Colonic mucosa (tissue), 4 donors: ENCODE measurements around the gene PDGFD. TPM values are rescaled to one million over a fixed set of nuclear protein-coding genes. Genes with fewer than 3 reads are reported as not detected.

ENCODE experiments used
- DNase-seq: peaks from one replicate; pipeline ENCODE4 v3.0.0-alpha.2; 2020
- H3K27ac ChIP-seq: fragments of 200-600 bp; one replicate; pipeline ENCODE4 v1.8.0; 2021
- H3K27me3 ChIP-seq: fragments of 200-600 bp; one replicate; pipeline ENCODE4 v1.8.0; 2021
- H3K36me3 ChIP-seq: fragments of 200-600 bp; one replicate; pipeline ENCODE4 v1.8.0; 2021
- H3K4me1 ChIP-seq: fragments of 200-600 bp; one replicate; pipeline ENCODE4 v1.8.0; 2021; ENCODE audit warnings: mild to moderate bottlenecking
- H3K4me3 ChIP-seq: fragments of 200-600 bp; one replicate; pipeline ENCODE4 v1.8.0; 2021
- H3K9ac ChIP-seq, 2 donors: one replicate each; pipeline ENCODE4 v1.7.0; 2013; ENCODE audit warnings: control low read depth in 2 of 2, low read depth in 2 of 2, low read length in 2 of 2
- H3K9me3 ChIP-seq: fragments of 200-600 bp; one replicate; pipeline ENCODE4 v1.8.0; 2021
- intact Hi-C: fragments of 100-400 bp; cut with DNase I; formaldehyde crosslinking; loops from one replicate; pipeline ENCODE4 v1.14.1; 2022
- total RNA-seq, 2 donors: library from RNA; stranded (reverse); fragmentation: NEBNext Ultra II Directional in 1 of 2; extraction: Animal tissue kit (Norgen Biotek cat#: 25700) in 1 of 2; gene quantifications; one replicate each; pipeline ENCODE4 v1.2.1, GENCODE V29; 2021
- TF ChIP-seq, protein P1 (sequence below): fragments of 200-600 bp; IDR thresholded peaks from one replicate; pipeline ENCODE4 v1.8.0; 2022; ENCODE audit warnings: antibody characterized with exemption, mild to moderate bottlenecking
- donor health status: healthy.
- donor health status: DM: no; HTN: no; CAD: no.
- donor health status: DM: no; HTN: no; CAD: no.

Gene PDGFD
- total RNA-seq, 2 donors from 2014 or later = 2.1 to 5.4 TPM

DNA sequence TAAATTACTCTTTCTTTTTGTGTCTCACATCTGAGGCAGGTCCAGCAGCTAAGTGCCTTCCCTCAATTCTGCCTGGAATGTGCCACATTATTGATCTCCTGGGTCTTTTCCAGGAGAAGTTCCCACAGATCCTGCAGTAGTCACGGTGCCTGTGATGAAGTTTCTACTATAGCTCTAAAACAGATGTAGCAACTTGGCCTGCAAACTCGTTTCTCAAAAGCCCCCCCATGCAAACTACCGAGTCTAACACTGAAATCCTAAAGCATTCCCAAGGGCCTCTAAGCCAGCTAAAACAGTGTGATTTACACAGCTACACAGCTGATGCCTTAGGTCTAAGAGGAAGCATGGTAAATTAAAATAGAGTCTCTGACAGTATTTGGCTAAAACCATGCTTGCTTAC, 73.2 kb downstream of the PDGFD start:
- Histone ChIP-seq H3K9me3 (no peaks in the 10 kb centered on the region), H3K27me3 (no peaks in the 10 kb centered on the region), H3K4me3 (no peak overlapping the region), H3K9ac (no peak overlapping the region), H3K36me3 (no peaks in the 10 kb centered on the region), H3K27ac (no peak overlapping the region), H3K4me1 (no peaks in the 10 kb centered on the region)
- no peak for DNase-seq
- TF ChIP-seq, protein P1, sequence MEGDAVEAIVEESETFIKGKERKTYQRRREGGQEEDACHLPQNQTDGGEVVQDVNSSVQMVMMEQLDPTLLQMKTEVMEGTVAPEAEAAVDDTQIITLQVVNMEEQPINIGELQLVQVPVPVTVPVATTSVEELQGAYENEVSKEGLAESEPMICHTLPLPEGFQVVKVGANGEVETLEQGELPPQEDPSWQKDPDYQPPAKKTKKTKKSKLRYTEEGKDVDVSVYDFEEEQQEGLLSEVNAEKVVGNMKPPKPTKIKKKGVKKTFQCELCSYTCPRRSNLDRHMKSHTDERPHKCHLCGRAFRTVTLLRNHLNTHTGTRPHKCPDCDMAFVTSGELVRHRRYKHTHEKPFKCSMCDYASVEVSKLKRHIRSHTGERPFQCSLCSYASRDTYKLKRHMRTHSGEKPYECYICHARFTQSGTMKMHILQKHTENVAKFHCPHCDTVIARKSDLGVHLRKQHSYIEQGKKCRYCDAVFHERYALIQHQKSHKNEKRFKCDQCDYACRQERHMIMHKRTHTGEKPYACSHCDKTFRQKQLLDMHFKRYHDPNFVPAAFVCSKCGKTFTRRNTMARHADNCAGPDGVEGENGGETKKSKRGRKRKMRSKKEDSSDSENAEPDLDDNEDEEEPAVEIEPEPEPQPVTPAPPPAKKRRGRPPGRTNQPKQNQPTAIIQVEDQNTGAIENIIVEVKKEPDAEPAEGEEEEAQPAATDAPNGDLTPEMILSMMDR = no peak
- intact Hi-C loops = no loop called here

DNA sequence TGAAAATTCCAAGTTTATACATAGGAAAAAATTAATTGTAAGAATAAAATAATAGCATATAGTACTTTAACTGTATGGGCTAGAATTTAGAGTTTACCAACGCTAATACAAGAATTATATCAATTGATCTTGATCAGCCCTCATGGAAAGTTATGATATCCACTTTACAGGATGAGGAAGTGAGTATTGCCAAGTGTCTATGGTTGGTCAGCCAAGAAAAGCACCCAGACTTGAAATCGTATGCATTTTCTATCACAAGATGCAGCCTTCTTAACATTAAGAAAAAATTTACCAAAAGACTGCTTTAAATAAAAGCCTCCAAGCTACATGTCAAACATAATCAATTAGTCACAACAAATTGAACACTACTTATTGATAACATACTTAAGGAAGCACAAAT, 74.5 kb downstream of the PDGFD start:
- intact Hi-C loops = no loop called here
- no peak overlapping the region for H3K27ac ChIP-seq
- no peaks in the 10 kb centered on the region for H3K4me1 ChIP-seq
- no peaks in the 10 kb centered on the region for H3K9me3 ChIP-seq
- no peaks in the 10 kb centered on the region for H3K36me3 ChIP-seq
- TF ChIP-seq, protein P1 = no peak
- H3K27me3 ChIP-seq = no peaks in the 10 kb centered on the region
- no peak for DNase-seq
- no peak overlapping the region for H3K4me3 ChIP-seq
- no peak overlapping the region for H3K9ac ChIP-seq

DNA sequence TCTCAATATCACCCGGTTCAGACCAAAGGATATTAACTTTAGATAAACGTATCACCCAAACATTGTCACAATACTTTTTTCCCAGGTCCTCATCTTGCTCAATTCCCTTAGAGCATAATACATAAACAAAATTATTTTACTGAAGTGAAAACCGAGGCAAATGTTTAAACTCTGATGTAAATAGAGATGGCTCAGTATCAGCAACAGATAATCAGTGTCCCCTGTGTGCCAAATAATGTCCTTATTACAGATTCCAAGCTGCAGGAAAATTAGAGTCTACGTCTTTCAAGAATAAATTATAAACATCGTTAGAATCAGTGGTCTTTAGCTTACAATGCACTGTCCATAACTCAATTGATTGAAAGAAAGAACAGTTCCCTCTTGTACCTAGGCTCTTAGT, 77.3 kb downstream of the PDGFD start:
- no peak for DNase-seq
- Histone ChIP-seq H3K4me1 (no peaks in the 10 kb centered on the region), H3K27ac (no peak overlapping the region), H3K9me3 (no peaks in the 10 kb centered on the region), H3K9ac (no peak overlapping the region), H3K4me3 (no peak overlapping the region), H3K36me3 (no peaks in the 10 kb centered on the region), H3K27me3 (no peaks in the 10 kb centered on the region)
- TF ChIP-seq, protein P1 = no peak
- intact Hi-C loops = no loop called here

DNA sequence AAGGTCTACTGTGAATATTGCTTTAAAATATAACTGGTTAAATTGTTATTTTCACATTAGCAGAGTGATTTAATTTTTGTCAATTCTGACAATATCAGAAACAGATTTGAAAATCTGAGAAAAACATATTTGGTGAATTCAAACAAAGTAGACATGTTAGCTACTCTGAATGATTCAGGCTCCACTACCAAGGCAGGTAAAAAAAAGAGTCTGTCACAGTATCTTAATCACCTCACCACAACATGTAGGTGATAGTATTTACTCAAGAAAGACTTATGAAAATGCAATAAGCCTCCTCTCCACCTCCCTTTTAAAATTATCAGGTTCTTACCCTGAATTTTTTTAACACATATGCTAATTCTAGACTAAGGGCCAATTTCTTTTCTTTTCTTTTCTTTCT, 85.0 kb downstream of the PDGFD start:
- TF ChIP-seq, protein P1 = no peak
- H3K4me3 ChIP-seq = no peak overlapping the region
- H3K27ac ChIP-seq = no peak overlapping the region
- H3K9ac ChIP-seq = no peak overlapping the region
- H3K36me3 ChIP-seq = no peaks in the 10 kb centered on the region
- intact Hi-C loops = no loop called here
- H3K9me3 ChIP-seq = no peaks in the 10 kb centered on the region
- H3K27me3 ChIP-seq = no peaks in the 10 kb centered on the region
- no peaks in the 10 kb centered on the region for H3K4me1 ChIP-seq
- DNase-seq = no peak

DNA sequence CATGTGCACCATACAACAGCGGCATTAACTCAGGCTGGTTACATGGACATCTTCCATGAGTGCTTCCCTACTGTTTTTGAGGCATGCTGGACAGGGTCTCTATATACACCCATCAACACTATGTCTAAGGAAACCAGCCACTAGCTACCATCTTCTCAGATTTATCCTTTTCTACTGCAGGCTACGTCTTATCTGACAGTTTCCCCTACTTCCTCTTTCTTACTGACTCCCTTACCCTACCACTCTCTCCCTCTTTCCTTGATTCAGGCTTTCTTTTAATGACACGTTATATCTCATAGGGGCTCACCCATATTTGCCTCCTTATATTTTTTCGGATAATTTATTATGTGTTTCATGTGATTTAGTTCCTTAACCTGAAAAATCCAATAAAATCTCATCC, 85.7 kb downstream of the PDGFD start:
- H3K4me1 ChIP-seq = no peaks in the 10 kb centered on the region
- no peak for DNase-seq
- no peak overlapping the region for H3K27ac ChIP-seq
- intact Hi-C loops = no loop called here
- H3K36me3 ChIP-seq = no peaks in the 10 kb centered on the region
- H3K9ac ChIP-seq = no peak overlapping the region
- no peak overlapping the region for H3K4me3 ChIP-seq
- TF ChIP-seq, protein P1 = no peak
- no peaks in the 10 kb centered on the region for H3K27me3 ChIP-seq
- no peaks in the 10 kb centered on the region for H3K9me3 ChIP-seq

DNA sequence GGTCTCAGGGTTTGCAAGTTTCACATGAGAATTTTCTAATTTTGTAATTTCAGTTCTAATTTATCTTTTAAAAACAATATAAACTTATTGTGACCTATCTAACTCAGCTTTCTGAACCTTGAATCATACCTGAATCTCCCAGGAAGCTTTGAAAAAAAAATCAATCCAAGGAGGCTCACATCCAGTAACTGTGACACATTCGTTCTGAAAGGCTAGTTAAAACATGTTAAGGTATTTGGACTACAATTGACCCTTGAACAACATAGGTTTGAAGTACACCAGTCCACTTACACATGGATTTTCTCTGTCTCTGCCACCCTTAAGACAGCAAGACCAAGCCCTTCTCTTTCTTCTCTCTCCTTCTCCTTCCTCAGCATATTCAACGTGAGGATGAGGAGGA, 87.5 kb downstream of the PDGFD start:
- Histone ChIP-seq H3K27ac (no peak overlapping the region), H3K27me3 (no peaks in the 10 kb centered on the region), H3K9ac (no peak overlapping the region), H3K4me3 (no peak overlapping the region), H3K36me3 (no peaks in the 10 kb centered on the region), H3K9me3 (no peaks in the 10 kb centered on the region), H3K4me1 (no peaks in the 10 kb centered on the region)
- TF ChIP-seq, protein P1 = no peak
- no peak for DNase-seq
- intact Hi-C loops = no loop called here
